Activated CD4-positive, alpha-beta T cell treated with anti-CD3 and anti-CD28 coated beads, Interleukin-2, amount 50 U/mL, for 16 hours (primary cell): ENCODE measurements around the gene NUP62.
A peak's percentile ranks its signal among the peaks of the same experiment; 100 is the strongest.
"Not testable (repeated sequence)": the region's sequence is repeated elsewhere in the genome, so short reads cannot be mapped to it uniquely, and the experiment has no call there.

ENCODE experiments used
- DNase-seq: peaks from one replicate; pipeline ENCODE4 v3.0.0-alpha.2; 2020

Gene NUP62

DNA sequence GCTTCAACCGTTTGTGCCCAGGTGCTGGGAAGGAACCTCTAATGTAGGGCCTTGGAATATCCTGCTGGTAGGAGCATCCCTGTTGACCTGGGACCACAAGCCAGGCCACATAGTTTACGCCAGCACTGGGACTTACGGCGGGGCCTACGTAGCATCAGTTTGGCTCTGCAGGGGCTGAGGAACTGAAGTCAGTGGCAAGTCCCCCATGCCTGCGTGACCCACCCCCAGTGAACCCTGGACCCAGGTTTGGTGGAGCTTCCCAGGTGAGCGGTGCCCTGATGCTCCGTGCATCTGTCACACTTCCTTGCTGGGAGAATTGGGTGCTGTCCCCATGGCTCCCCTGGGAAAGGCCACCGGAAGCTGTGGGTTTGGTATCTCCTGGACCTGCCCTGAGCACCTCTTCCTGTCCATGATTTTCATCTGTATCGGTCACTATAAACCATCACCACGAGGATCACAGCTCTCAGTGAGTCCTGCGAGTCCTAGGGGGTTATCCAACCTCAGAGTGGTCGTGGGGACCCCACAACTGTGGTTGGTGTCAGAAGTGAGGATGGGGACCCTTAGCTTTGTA lies 21.7 kb upstream of the NUP62 start:
- no peak for DNase-seq

DNA sequence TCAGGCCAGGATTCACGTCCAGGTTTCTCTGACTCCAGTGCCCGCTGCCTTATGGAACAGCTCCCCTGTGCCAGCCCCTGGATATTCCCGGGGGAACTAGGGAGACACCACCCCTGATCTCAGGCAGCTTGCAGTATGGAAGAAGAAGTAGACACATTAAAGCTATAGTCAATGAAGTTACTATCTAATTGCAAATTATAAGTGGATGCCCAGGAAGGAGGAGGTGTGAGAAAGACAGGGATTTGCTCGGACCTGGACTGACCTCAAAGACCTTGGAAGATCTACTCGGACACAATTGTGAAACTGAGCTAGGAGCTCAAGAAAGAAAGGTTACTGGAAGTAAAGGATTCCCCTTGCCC lies 21.3 kb upstream of the NUP62 start:
- DNase-seq = no peak

DNA sequence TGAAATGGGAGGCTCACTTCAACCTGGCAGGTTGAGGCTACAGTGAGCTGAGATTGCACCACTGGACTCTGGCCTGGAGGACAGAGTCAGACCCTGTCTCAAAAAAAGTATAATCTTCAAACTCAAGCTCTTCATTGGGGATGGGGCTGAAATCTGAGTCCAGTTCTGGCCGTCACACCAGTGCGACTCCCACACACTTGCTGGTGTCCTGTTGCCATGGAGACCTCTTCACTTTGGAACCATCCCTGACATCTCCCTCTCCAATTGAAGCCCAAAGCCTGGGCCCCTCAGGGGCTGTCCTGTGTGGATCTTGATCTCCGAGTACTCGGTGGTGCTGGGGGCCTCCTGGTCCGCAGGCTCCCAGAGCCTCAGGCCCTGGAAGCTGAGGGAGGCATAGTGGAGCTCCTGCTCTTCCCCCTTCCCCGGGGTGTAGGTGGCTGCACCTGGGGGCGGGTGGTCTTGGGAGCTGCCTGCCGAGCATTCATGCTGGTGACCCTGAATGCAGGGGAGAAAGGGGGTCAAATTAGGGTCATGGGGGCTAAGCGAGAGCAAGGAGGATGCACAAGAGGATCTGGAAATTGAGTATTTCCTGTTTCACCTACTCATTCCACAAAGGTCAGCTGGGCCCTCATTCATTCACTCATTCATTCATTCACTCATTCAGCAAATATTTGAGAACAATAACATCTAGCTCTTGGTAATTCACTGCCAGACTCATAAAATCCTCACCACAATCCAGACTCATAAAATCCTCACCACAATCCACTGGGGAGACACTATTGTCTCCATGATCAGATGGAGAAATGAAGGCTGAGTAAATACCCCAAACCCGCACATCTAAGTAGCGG lies 20.7 kb upstream of the NUP62 start:
- no peak for DNase-seq

DNA sequence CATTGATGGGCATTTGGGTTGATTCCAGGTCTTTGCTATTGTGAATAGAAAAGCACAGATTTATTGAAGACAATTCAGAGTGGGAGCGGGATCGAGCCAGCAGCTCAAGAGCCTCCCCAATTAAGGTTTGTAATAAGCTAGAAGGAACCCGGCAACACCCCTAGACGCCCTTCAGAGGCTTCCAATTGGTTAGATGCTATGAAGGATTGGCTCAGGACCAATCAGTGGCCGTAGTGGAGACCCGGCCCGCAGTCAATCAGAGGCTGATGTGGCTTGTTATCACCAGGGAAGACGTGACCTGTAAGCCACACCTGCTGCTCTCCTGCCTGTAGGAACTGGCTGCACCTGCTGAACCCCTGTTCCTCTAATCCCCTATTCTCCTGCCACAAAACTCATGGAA lies 17.1 kb upstream of the NUP62 start:
- no peak for DNase-seq

DNA sequence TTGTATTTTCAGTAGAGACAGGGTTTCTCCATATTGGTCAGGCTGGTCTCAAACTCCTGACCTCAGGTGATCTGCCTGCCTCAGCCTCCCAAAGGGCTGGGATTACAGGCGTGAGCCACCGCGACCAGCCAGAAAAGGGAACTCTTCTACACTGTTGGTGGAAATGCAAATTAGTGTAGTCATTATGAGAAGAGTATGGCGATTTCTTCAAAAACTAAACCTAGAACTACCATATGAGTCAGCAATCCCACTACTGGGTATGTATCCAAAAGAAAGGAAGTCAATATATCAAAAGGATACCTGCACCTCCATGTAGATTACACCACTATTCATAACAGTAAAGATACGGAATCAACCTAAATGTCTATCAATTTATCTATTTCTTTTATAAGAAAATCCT lies 15.3 kb upstream of the NUP62 start:
- peak; percentile 67 for DNase-seq

DNA sequence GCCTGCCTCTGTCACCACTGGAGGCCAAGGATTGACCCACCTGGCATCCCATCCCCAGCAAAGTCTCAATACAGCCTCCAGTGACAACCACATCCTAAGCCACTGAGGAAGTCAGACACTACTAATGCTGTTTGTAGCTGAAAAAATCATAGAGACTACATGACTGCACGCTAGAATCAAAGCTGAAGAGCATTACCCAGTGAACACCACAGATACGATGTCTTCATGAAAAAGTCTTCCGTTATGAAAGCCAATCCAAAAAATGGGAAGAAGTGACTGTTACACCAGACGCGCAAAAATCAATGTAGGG lies 11.1 kb upstream of the NUP62 start:
- DNase-seq = no peak

DNA sequence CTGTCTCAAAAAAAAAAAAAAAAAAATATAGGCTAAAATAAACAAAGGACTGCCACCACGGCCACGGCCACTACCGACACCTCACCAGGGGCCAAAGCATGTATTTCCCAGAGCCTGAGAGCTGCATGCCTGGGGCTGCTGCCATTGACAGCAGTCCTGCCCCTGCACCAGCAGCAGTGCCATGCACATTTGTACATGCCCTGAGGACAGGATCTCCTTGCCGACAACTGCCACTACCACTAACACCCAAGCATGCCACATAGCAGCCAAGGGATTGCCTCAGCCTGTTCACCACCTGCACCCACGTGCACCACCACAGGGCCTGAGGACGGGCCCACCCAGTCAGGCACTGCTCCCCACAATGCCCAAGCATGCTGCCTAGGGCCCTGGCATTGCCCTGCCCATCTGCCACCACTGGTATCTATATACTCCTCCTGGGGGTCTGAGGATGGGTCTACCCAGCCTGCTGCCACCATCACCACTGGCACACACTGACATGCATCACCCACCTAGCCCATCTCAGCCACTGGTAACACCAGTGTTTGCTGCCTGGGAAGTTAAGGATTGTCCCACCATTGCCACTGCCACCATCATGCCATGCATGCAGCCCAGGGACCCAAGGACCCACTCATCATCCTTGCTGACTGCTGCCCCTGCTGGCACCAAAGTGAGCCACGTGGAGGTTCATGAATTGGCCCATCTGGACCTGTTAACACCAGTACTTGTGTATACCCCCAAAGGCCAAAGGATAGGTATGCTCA lies 10.6 kb upstream of the NUP62 start:
- DNase-seq = no peak

DNA sequence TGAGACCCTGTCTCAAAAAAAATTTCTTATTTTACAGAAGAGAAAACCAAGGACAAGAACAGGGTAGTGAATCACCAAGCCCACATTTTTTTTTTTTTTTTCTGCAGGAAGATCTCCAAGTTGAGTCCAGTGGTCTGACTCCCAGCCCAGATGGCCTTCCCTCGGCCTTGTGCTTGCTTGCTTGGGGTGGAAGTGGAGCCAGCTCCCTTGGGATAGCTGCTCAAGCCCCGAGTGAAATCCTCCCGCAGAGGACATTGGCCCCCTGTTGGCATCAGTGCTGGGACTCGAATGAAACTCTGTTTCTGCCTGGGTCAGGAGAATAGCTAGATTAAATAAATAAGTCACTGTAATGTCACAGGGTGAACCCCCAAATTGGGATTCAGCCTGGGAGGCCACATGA lies 9.4 kb upstream of the NUP62 start:
- DNase-seq = no peak

DNA sequence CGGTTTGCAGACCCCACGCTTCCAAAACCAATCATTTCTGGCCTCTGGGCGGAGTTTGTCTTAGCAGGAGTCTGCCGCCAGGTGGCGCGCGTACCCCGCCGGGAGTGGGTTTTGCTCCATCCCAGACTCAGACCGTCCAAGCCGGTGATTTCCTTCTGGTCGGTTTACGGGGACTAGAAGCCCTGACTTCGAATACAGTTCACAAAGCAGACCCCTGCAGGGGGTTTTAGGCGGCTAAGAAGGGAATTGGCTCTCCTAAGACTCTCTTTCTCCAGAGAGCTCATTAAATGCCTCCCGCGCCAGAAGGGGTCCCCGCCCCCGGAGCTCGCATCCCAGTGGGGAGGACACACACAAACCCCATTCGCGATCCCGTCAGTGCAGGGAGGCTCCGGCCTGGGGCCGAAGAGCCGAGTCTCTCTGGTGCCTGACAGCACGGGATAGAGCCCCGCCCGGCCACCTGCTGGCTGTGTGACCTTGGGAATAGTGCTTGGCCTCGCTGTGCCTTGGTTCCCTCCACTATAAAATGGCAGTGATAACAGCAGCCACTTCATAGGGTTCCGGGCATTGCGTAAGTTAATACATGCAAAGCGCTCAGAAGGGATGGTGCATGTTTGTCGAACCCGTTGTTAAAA lies 8.6 kb upstream of the NUP62 start:
- peak; percentile 81 for DNase-seq

DNA sequence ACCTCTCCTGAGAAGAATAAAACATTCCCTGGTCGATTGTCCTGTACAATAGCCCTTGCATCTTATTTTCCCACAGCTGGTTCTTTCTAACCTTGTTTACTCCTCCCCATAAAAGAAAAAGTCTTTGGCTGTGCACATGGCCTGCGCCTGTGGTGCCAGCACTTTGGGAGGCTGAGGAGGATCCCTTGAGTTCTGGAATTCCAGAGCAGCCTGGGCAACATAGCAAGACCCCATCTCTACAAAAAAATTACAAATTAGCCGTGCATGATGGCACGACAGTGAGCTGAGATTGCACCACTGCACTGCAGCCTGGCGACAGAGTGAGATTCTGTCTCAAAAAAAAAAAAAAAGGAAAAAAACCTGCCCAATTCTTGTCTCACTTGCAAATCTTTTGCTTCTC lies 7.2 kb upstream of the NUP62 start:
- no peak for DNase-seq

DNA sequence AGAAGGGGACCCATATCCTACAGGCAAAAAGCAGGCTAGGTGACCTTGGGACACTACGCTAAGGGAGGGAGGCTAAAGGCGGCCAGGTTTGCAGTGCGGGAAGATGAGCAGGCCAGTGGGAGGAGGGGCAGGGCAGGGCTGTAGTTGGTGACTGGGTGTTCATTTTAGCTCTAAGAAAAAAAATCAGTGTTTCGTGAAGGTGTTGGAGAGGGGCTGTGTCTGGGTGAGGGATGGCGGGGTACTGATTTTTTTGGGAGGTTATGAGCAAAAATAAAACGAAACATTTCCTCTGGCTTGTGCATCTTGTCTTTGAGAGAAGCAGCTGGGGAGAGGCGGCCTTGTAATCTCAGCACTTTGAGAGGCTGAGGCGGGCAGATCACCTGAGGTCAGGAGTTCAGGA lies 4.3 kb upstream of the NUP62 start:
- no peak for DNase-seq

DNA sequence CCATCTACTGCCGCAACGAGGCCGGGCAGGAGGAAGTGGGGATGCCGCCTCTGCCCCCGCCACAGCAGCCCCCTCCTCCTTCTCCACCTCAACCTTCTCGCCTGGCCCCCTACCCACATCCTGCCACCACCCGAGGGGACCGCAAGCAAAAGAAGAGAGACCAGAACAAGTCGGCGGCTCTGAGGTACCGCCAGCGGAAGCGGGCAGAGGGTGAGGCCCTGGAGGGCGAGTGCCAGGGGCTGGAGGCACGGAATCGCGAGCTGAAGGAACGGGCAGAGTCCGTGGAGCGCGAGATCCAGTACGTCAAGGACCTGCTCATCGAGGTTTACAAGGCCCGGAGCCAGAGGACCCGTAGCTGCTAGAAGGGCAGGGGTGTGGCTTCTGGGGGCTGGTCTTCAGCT lies 3.4 kb upstream of the NUP62 start:
- DNase-seq = peak; percentile 47

DNA sequence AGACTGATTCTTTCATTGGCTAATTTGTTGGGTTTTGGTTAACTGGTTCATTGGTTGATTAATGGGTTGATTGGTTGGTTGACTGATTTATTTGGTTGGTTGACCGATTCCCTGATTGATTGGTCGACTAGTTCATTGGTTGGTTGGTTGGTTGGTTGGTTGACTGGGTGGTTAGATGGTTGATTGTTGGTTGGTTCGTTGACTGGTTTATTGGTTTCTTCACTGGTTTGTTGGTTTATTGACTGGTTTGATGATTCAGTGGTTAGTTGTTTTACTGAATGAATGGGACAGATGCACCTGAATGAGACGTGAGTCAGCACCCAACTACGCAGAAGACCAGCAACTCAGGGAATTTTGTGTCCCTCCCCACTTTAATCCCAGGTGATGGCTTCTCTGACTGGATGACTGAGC lies 2.7 kb upstream of the NUP62 start:
- DNase-seq = peak; percentile 16

DNA sequence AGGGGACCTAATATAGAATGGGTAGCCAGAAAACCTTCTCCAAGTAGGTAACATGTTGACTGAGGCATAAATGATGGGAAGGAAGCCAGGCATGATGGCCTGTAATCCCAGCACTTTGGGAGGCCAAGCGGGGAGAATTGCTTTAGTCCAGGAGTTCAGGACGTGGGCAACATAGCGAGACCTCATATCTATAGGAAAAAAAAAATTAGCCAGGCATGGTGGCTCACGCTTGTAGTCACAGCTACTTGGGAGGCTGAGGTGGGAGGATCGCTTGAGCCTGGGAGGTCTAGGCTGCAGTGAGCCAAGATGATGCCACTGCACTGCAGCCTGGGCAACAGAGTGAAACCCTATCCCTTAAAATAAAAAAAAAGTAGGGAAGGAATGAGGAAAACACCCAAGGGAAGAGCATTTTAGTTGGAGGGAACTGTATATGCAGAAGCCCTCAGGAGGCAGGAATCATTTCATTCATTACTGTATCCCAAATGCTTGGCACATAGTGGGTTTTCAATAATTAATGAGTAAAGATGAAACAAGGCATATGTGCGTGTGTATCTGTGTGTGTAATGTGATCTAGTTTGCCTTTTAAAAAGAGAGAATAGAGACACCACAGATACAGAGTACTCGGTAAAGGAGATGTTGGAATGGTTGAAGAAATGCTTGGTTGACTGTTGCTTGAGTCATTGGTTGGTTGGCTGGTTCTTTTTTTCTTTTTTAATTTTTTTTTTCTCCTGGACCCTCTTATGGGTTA lies 2.2 kb upstream of the NUP62 start:
- DNase-seq = no peak

DNA sequence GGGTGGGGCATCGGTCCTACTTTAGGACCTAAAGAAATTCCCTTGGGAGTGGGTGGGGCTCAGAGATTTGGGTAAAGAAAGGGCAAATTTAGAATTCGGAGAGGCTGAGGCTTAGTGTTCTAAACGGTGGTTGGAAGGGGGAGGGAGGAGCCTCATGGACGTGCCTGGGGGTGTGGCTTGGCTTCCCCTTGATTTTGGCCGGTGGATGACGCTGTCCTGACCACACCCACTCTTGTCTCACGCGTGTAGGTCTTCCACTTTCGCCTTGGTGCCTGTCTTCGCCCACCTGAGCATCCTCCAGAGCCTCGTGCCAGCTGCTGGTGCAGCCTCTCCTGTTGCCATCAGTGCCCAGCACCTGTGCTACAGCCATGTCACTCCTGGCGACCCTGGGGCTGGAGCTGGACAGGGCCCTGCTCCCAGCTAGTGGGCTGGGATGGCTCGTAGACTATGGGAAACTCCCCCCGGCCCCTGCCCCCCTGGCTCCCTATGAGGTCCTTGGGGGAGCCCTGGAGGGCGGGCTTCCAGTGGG lies 1.2 kb upstream of the NUP62 start:
- no peak for DNase-seq

DNA sequence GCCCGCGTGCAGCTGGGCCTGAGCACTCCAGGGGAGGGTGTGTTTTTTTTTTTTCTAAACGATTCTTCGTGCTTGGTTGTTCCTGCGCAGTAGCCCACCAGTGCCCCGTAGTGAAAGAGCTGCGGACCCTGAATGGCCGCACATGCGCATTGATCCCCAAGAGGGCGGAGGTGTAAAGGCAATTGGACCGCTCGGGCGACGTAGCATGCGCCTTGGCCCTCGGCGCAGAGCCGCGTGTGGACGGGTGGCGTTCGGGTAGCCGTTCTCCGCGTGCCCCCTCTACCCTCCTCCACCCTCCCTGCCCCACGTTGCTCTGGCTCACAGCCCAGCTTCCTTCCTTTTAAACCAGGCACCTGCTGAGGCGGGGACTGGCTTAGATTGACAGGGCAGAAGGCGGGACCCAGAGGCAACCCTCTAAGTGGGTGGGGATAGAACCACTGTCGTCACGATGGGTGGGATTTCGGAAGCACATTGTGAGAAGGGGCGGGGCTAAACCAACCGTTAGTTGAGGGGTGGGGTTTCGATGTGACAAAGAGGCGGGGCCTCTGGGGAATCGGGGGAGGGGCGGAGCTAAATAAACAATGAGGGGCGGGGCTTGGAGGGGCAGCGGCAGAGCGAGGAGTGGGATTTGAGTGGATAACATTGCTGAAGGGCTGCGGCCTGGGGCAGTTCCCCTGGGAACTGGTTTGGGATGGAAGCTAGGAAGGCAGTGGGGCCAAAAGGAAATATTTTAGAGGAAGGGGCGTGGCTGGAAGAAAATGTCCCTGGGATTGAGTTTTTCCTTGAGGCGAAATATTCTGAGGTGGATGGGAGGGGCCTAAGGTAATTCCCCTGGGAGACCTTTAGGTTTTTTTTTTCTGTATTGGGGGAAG lies 543 bp upstream of the NUP62 start:
- peak; percentile 97 for DNase-seq

DNA sequence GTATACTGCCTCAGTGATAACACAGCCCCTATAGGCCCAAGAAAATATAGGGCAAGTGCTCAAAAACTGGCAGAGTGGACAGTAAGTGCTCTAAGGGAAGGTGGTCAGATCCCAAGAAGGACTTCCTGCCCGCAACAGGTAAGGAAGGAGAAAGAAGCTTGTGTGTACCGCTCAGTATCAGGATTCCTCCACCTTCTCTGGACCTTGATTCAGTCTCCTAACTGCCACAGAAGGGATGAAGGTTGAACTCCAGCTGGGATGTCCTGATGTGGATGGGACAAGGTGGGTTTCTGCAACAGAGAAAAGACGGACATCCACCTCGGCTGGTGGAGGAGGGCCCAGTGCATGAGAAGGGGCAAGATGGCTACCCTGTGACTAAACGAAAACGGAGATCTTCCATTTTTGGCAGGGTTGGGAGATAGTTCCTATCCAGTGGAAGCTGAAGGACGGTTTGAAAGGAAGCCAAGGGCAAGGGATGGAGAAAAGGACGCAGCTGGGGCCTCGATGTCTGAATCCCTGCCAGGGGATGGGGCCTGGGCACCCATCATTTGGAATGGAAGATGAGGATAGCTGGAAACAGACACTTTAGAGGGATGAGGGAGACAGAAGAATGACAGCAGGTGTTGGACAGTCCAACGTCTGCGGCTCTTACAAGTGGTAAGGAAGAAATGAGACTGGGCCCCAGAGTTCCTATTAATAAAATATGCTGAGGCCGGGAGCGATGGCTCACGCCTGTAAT lies 1.6 kb downstream of the NUP62 start:
- DNase-seq = no peak

DNA sequence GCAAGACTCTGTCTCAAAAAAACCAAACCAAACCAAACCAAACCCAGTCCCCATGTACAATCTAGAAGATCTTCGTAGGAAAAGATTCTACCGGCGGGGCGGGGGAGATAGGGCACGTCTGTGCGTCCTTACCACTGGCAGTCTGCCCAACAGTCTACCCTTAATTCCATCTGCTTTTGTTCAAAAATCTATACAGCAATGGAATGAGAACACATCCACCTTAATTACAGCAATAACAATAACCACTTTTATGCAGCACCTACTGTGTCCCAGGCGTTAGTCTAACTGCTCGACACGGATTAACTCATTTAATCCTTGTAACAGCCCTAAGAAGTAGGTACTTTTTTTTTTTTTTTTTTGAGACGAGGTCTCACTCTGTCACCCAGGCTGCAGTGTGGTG lies 2.8 kb downstream of the NUP62 start:
- no peak for DNase-seq

DNA sequence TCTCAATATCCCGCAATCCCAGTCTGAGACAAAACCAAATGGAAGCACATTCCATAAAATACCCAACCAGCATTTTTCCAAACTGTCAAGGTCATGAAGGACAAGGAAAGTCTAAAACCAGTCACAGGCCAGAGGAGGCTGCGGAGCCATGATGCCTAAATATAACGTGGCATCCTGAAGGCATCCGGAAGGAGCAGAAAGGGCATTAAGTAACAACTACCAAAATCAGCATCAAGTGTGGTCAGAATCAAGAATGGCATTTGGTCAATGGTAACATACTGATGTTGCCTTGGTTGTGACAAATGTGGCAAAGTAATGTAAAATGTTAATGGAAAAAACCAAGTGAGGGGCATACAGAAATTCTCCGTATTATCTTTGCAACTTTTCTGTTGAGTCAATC lies 3.8 kb downstream of the NUP62 start:
- no peak for DNase-seq

DNA sequence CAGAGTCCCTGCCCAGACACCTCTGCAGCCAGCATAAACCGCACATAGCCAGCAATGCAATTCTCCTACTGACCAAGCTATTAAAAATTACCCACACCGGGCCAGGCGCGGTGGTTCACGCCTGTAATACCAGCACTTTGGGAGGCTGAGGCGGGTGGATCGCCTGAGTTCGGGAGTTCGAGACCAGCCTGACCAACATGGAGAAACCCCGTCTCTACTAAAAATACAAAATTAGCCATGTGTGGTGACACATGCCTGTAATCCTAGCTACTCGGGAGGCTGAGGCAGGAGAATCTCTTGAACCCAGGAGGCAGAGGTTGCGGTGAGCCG lies 4.5 kb downstream of the NUP62 start:
- DNase-seq = not testable (repeated sequence)
